GM23338 (cell line): ENCODE results near the gene SLC48A1. TPM values are rescaled to one million over a fixed set of nuclear protein-coding genes. Genes with fewer than 3 reads are reported as not detected.

Experiments used
- ATAC-seq: fragments of 200-7000 bp; cut with Tn5 transposase; 3 replicates; pipeline ENCODE4 v1.9.1; 2020
- DNase-seq: peaks from one replicate; pipeline ENCODE4 v3.0.0-alpha.2; 2015; ENCODE audit warnings: low spot score
- H2AFZ ChIP-seq: fragments of 200-600 bp; sonication (generic); 2 replicates; pipeline ENCODE4 v1.8.0; 2016; ENCODE audit warnings: antibody characterized with exemption, mild to moderate bottlenecking, moderate library complexity
- H3F3A ChIP-seq: fragments of 200-600 bp; sonication (generic); replicated peaks from 2 replicates; pipeline ENCODE4 v1.8.0; 2017; ENCODE audit warnings: antibody characterized with exemption, mixed run types, low read depth
- H3K27ac ChIP-seq: fragments of 200-600 bp; sonication (generic); 2 replicates; pipeline ENCODE4 v1.6.1; 2016; ENCODE audit warnings: low read depth
- H3K27me3 ChIP-seq: fragments of 200-600 bp; sonication (generic); 2 replicates; pipeline ENCODE4 v1.8.0; 2016; ENCODE audit warnings: mild to moderate bottlenecking, mixed run types, moderate library complexity; ENCODE audit not compliant: insufficient read depth
- H3K36me3 ChIP-seq: fragments of 200-600 bp; sonication (generic); 2 replicates; pipeline ENCODE4 v1.8.0; 2016; ENCODE audit warnings: mild to moderate bottlenecking; ENCODE audit not compliant: insufficient read depth
- H3K4me1 ChIP-seq: fragments of 200-600 bp; sonication (generic); 2 replicates; pipeline ENCODE4 v1.8.0; 2016; ENCODE audit warnings: mild to moderate bottlenecking, moderate library complexity; ENCODE audit not compliant: insufficient read depth
- H3K4me2 ChIP-seq: fragments of 200-600 bp; sonication (generic); 2 replicates; pipeline ENCODE4 v1.7.1; 2017; ENCODE audit warnings: mixed run types
- H3K4me3 ChIP-seq: fragments of 200-600 bp; sonication (generic); 2 replicates; pipeline ENCODE4 v1.6.1; 2016; ENCODE audit warnings: mixed run types
- H3K79me2 ChIP-seq: fragments of 200-600 bp; sonication (generic); replicated peaks from 2 replicates; pipeline ENCODE4 v1.8.0; 2017; ENCODE audit warnings: mild to moderate bottlenecking; ENCODE audit not compliant: insufficient read depth
- H3K9me2 ChIP-seq: fragments of 200-600 bp; sonication (generic); 2 replicates; pipeline ENCODE4 v1.8.0; 2017; ENCODE audit not compliant: insufficient read depth
- H4K20me1 ChIP-seq: fragments of 200-600 bp; sonication (generic); replicated peaks from 2 replicates; pipeline ENCODE4 v1.8.0; 2017; ENCODE audit warnings: mild to moderate bottlenecking; ENCODE audit not compliant: insufficient read depth
- H3K27ac Mint-ChIP-seq: 2 replicates; pipeline ENCODE4 v1.8.0; 2020; ENCODE audit warnings: inconsistent platforms, mild to moderate bottlenecking, moderate library complexity, mixed read lengths
- H3K27me3 Mint-ChIP-seq: 3 replicates; pipeline ENCODE4 v1.8.0; 2022; ENCODE audit warnings: low read depth, mild to moderate bottlenecking, moderate library complexity, mixed read lengths, inconsistent platforms; ENCODE audit not compliant: insufficient read depth, poor library complexity
- H3K36me3 Mint-ChIP-seq: 3 replicates; pipeline ENCODE4 v1.8.0; 2021; ENCODE audit warnings: low read depth, mild to moderate bottlenecking, inconsistent platforms, moderate library complexity, mixed read lengths
- H3K4me1 Mint-ChIP-seq: 3 replicates; pipeline ENCODE4 v1.8.0; 2020; ENCODE audit warnings: mild to moderate bottlenecking, inconsistent platforms, mixed read lengths
- H3K4me3 Mint-ChIP-seq: 3 replicates; pipeline ENCODE4 v1.8.0; 2021; ENCODE audit warnings: moderate library complexity, mild to moderate bottlenecking, inconsistent platforms, mixed read lengths
- H3K9me3 Mint-ChIP-seq: 3 replicates; pipeline ENCODE4 v1.8.0; 2020; ENCODE audit warnings: moderate library complexity, mild to moderate bottlenecking, inconsistent platforms, mixed read lengths
- CREB1 ChIP-seq: fragments of 250-450 bp; sonication (Bioruptor Pico); IDR thresholded peaks from 2 replicates; pipeline ENCODE4 v1.5.0; 2020; ENCODE audit warnings: low read depth, mild to moderate bottlenecking, moderate library complexity
- EZH2 ChIP-seq: fragments of 200-600 bp; sonication (generic); IDR thresholded peaks from one replicate; pipeline ENCODE4 v1.8.0; 2017; ENCODE audit warnings: antibody characterized with exemption, mild to moderate bottlenecking, low read depth; ENCODE audit not compliant: unreplicated experiment
- JUNB ChIP-seq: IDR thresholded peaks from one replicate; pipeline ENCODE4 v1.6.1; 2016; ENCODE audit warnings: antibody characterized with exemption; ENCODE audit not compliant: unreplicated experiment
- POLR2AphosphoS5 ChIP-seq: IDR thresholded peaks from 2 replicates; pipeline ENCODE4 v1.6.1; 2016; ENCODE audit warnings: antibody characterized with exemption, low read depth
- STAT1 ChIP-seq: IDR thresholded peaks from one replicate; pipeline ENCODE4 v1.6.1; 2016; ENCODE audit warnings: antibody characterized with exemption; ENCODE audit not compliant: unreplicated experiment
- ZNF114 ChIP-seq: fragments of 250-450 bp; sonication (Bioruptor Pico); IDR thresholded peaks from 2 replicates; pipeline ENCODE4 v1.5.0; 2020; ENCODE audit warnings: mild to moderate bottlenecking, moderate library complexity
- polyA plus RNA-seq: library from polyadenylated mRNA; unstranded; fragments of >200 nt; fragmentation: Nextera tagmentation; extraction: Ambion mirVana; gene quantifications from 2 replicates; pipeline ENCODE4 v1.2.1, GENCODE V29; 2016
- total RNA-seq: library from RNA; depleted of rRNA; stranded (reverse); fragments of >200 nt; shearing (Covaris generic); gene quantifications from 2 replicates; pipeline ENCODE4 v1.2.3, GENCODE V29; 2014
- TF ChIP-seq, protein P1 (sequence below), 2 experiments: fragments of 200-600 bp in 1 of 2; sonication (generic) in 1 of 2; conservative IDR thresholded peaks; 2 replicates each; pipeline versions ENCODE4 v1.5.1 to v1.6.1; 2016 to 2017; ENCODE audit warnings: antibody characterized with exemption in 2 of 2, low read depth in 2 of 2, mild to moderate bottlenecking in 2 of 2, moderate library complexity in 1 of 2
- TF ChIP-seq, protein P2 (sequence below): fragments of 250-450 bp; sonication (Bioruptor Pico); IDR thresholded peaks from 2 replicates; pipeline ENCODE4 v1.5.0; 2020; ENCODE audit warnings: mild to moderate bottlenecking, moderate library complexity

SLC48A1 gene
- total and polyA plus RNA-seq, 2 experiments from 2014 or later = 5.8 to 9.0 TPM

GRCh38 chr12:47804171-47804570 is 31.1 kb downstream of the SLC48A1 start:
- no peaks in the 10 kb centered on the region for H3K27me3 ChIP-seq
- H3K4me3 ChIP-seq = no peak overlapping the region
- peaks cover 86% of the 10 kb centered on the region for H3K79me2 ChIP-seq
- no peaks in the 10 kb centered on the region for H3K9me2 ChIP-seq
- Mint-ChIP-seq H3K27ac (no peak overlapping the region; the same call in 1 of the 2 replicates), H3K27me3 (peaks cover 15% of the 10 kb centered on the region), H3K4me3 (no peak overlapping the region), H3K9me3 (peaks cover 2% of the 10 kb centered on the region; the same call in 2 of the 3 replicates), H3K4me1 (peaks cover 78% of the 10 kb centered on the region), H3K36me3 (peaks cover 18% of the 10 kb centered on the region)
- no peaks in the 10 kb centered on the region for H3K36me3 ChIP-seq
- TF ChIP-seq JUNB (no peak), STAT1 (no peak), ZNF114 (CRISPR knock-in tag) (no peak), EZH2 (no peak), CREB1 (no peak), POLR2AphosphoS5 (no peak)
- TF ChIP-seq, protein P1, sequence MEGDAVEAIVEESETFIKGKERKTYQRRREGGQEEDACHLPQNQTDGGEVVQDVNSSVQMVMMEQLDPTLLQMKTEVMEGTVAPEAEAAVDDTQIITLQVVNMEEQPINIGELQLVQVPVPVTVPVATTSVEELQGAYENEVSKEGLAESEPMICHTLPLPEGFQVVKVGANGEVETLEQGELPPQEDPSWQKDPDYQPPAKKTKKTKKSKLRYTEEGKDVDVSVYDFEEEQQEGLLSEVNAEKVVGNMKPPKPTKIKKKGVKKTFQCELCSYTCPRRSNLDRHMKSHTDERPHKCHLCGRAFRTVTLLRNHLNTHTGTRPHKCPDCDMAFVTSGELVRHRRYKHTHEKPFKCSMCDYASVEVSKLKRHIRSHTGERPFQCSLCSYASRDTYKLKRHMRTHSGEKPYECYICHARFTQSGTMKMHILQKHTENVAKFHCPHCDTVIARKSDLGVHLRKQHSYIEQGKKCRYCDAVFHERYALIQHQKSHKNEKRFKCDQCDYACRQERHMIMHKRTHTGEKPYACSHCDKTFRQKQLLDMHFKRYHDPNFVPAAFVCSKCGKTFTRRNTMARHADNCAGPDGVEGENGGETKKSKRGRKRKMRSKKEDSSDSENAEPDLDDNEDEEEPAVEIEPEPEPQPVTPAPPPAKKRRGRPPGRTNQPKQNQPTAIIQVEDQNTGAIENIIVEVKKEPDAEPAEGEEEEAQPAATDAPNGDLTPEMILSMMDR (conservative IDR thresholded peaks at IDR 0.05; ENCODE audit: low read depth in 2 of 2) = no peak
- TF ChIP-seq, protein P2, sequence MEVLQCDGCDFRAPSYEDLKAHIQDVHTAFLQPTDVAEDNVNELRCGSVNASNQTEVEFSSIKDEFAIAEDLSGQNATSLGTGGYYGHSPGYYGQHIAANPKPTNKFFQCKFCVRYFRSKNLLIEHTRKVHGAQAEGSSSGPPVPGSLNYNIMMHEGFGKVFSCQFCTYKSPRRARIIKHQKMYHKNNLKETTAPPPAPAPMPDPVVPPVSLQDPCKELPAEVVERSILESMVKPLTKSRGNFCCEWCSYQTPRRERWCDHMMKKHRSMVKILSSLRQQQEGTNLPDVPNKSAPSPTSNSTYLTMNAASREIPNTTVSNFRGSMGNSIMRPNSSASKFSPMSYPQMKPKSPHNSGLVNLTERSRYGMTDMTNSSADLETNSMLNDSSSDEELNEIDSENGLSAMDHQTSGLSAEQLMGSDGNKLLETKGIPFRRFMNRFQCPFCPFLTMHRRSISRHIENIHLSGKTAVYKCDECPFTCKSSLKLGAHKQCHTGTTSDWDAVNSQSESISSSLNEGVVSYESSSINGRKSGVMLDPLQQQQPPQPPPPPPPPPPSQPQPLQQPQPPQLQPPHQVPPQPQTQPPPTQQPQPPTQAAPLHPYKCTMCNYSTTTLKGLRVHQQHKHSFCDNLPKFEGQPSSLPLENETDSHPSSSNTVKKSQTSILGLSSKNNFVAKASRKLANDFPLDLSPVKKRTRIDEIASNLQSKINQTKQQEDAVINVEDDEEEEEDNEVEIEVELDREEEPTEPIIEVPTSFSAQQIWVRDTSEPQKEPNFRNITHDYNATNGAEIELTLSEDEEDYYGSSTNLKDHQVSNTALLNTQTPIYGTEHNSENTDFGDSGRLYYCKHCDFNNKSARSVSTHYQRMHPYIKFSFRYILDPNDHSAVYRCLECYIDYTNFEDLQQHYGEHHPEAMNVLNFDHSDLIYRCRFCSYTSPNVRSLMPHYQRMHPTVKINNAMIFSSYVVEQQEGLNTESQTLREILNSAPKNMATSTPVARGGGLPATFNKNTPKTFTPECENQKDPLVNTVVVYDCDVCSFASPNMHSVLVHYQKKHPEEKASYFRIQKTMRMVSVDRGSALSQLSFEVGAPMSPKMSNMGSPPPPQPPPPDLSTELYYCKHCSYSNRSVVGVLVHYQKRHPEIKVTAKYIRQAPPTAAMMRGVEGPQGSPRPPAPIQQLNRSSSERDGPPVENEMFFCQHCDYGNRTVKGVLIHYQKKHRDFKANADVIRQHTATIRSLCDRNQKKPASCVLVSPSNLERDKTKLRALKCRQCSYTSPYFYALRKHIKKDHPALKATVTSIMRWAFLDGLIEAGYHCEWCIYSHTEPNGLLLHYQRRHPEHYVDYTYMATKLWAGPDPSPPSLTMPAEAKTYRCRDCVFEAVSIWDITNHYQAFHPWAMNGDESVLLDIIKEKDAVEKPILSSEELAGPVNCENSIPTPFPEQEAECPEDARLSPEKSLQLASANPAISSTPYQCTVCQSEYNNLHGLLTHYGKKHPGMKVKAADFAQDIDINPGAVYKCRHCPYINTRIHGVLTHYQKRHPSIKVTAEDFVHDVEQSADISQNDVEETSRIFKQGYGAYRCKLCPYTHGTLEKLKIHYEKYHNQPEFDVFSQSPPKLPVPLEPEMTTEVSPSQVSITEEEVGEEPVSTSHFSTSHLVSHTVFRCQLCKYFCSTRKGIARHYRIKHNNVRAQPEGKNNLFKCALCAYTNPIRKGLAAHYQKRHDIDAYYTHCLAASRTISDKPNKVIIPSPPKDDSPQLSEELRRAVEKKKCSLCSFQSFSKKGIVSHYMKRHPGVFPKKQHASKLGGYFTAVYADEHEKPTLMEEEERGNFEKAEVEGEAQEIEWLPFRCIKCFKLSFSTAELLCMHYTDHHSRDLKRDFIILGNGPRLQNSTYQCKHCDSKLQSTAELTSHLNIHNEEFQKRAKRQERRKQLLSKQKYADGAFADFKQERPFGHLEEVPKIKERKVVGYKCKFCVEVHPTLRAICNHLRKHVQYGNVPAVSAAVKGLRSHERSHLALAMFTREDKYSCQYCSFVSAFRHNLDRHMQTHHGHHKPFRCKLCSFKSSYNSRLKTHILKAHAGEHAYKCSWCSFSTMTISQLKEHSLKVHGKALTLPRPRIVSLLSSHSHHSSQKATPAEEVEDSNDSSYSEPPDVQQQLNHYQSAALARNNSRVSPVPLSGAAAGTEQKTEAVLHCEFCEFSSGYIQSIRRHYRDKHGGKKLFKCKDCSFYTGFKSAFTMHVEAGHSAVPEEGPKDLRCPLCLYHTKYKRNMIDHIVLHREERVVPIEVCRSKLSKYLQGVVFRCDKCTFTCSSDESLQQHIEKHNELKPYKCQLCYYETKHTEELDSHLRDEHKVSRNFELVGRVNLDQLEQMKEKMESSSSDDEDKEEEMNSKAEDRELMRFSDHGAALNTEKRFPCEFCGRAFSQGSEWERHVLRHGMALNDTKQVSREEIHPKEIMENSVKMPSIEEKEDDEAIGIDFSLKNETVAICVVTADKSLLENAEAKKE (CRISPR knock-in tag) = no peak
- peaks cover 24% of the 10 kb centered on the region for H3K4me1 ChIP-seq
- DNase-seq (no peak), ATAC-seq (no peak)
- H3K4me2 ChIP-seq = no peak overlapping the region
- H3F3A ChIP-seq = no peaks in the 10 kb centered on the region
- H2AFZ ChIP-seq = no peak overlapping the region
- H4K20me1 ChIP-seq = peaks cover 25% of the 10 kb centered on the region
- H3K27ac ChIP-seq = no peak overlapping the region
